Skeletal muscle tissue (tissue), 4 donors: ENCODE measurements around the gene FAAH. TPM values are rescaled to one million over a fixed set of nuclear protein-coding genes. Genes with fewer than 3 reads are reported as not detected.

ENCODE experiments used
- H3K27ac ChIP-seq: one replicate; pipeline ENCODE4 v1.7.0; 2013; ENCODE audit warnings: mild to moderate bottlenecking, low read depth, low read length, inconsistent platforms
- H3K27me3 ChIP-seq, 3 donors: one replicate each; pipeline ENCODE4 v1.7.0; 2013; ENCODE audit warnings: low read length in 3 of 3; ENCODE audit not compliant: control insufficient read depth in 3 of 3, insufficient read depth in 3 of 3
- H3K36me3 ChIP-seq, 3 donors: one replicate each; pipeline ENCODE4 v1.7.0; 2013; ENCODE audit warnings: low read length in 3 of 3; ENCODE audit not compliant: control insufficient read depth in 3 of 3, insufficient read depth in 3 of 3
- H3K4me1 ChIP-seq, 3 donors: one replicate each; pipeline ENCODE4 v1.7.0; 2013; ENCODE audit warnings: low read length in 3 of 3, mild to moderate bottlenecking in 3 of 3; ENCODE audit not compliant: control insufficient read depth in 3 of 3, insufficient read depth in 3 of 3
- H3K4me3 ChIP-seq, 3 donors: one replicate each; pipeline ENCODE4 v1.7.0; 2013; ENCODE audit warnings: low read length in 3 of 3
- H3K9ac ChIP-seq, 3 donors: one replicate each; pipeline ENCODE4 v1.7.0; 2013; ENCODE audit warnings: low read length in 3 of 3, mild to moderate bottlenecking in 3 of 3, moderate library complexity in 2 of 3, low read depth in 1 of 3
- H3K9me3 ChIP-seq, 3 donors: one replicate each; pipeline ENCODE4 v1.7.0; 2013; ENCODE audit warnings: low read length in 3 of 3; ENCODE audit not compliant: control insufficient read depth in 3 of 3
- total RNA-seq: library from RNA; depleted of rRNA; stranded (reverse); fragments of >200 nt; gene quantifications from one replicate; pipeline ENCODE4 v1.2.3, GENCODE V29; 2014
- donor health status: Osteomylitis.

FAAH gene
- total RNA-seq, 1 donor from 2014 or later: 13.6 TPM

DNA sequence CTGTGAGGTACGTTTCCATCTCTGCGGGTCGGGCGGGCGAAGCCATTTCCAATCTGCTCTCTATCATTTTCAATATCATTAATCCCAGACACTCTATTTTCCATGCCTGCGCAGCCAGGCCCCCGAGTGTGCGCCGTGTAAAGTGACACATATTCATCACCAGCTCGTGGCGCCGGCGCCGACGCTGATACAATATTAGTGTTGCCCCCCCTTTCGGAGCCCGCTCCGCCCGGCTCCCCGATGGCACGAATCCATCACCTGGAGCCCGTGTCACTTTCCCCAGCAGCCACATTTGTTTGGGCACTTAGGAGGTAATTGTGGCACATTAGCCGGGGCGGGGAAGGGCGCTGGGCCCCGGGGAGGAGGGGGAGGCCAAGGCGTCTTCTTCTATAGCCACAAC is 61.8 kb downstream of the FAAH start:
- Histone ChIP-seq H3K9me3 (no peaks in the 10 kb centered on the region), H3K4me3 (no peak overlapping the region), H3K36me3 (no peaks in the 10 kb centered on the region), H3K27me3 (peaks cover 14 to 41% (median 22%) of the 10 kb centered on the region in 3 donors), H3K4me1 (no peaks in the 10 kb centered on the region), H3K9ac (no peak overlapping the region), H3K27ac (no peak overlapping the region)

DNA sequence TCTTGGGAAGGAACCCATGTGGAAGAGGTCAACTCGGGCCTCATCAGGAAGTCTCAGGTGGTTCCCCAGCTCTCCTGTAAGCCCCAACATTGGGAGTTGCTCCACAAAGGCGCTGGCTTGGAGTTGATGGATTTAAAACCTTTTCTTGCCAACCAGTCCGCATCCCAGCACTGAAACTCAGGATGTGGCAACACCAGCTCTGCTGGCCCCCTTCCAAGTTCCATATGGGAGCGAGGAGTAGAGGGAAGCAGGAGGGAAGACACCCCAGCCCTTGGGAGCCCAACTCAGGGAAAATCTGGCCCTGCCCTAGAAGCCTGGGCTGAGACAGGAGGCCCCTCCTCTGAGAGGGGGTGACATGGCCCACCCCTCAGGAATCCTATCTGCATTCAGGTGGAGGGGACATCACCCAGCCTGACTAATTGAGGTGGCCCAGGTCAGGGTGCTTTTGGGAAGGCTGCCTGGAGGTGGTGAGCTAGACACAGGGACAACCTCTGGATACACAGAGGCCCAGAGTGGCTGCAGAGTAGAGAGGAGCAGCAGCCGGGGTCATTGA is 62.4 kb downstream of the FAAH start:
- no peak overlapping the region for H3K27ac ChIP-seq
- H3K36me3 ChIP-seq: no peaks in the 10 kb centered on the region
- H3K9me3 ChIP-seq: no peaks in the 10 kb centered on the region
- H3K4me3 ChIP-seq: no peak overlapping the region
- H3K27me3 ChIP-seq: peaks cover 9 to 38% (median 24%) of the 10 kb centered on the region in 3 donors
- no peak overlapping the region for H3K9ac ChIP-seq
- no peaks in the 10 kb centered on the region for H3K4me1 ChIP-seq

DNA sequence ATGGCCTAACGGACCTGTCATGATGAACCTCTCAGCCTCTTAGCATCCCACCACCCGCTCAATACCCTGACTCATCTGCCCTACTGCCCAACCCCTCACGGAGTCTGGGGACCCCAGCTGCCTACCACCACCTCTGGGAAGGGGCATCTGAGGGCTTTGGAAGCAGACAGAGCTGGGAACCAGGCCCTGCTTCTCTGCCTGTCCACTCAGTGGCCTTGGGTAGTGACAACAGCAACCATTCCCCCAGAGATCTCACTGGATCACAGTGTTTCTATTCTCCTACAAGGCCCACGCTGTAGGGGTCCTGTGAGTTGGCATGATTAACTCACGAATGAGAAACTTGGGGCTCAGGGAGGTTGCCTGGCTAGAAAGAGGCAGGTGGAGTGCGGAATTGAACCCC is 63.1 kb downstream of the FAAH start:
- no peaks in the 10 kb centered on the region for H3K36me3 ChIP-seq
- H3K27ac ChIP-seq: no peak overlapping the region
- no peak overlapping the region for H3K4me3 ChIP-seq
- no peaks in the 10 kb centered on the region for H3K4me1 ChIP-seq
- H3K9ac ChIP-seq: no peak overlapping the region
- H3K9me3 ChIP-seq: no peaks in the 10 kb centered on the region
- H3K27me3 ChIP-seq: peaks cover 7 to 41% (median 26%) of the 10 kb centered on the region in 3 donors

DNA sequence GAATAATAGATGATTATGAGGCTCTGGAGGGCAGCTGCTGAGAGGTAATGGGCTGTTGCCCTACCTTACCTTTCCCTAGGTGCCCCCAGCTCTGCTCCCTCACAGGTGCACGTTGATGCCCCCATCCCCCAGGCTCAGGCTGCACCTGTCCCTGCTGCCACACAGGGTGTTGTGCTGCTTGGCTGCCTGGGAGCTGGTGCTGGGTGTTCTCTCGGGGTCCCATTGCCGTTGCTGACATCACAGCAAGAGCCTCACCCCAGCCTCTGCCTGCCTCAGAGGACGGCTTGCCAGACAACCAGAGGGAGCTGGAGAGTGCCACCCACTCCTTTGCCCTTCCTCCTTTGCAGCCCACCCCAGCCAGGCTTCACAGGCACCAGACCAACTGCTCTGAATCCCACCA is 64.1 kb downstream of the FAAH start:
- H3K27ac ChIP-seq: no peak overlapping the region
- H3K4me3 ChIP-seq: no peak overlapping the region
- peaks cover 7 to 35% (median 19%) of the 10 kb centered on the region in 3 donors for H3K27me3 ChIP-seq
- no peak overlapping the region for H3K9ac ChIP-seq
- no peaks in the 10 kb centered on the region for H3K9me3 ChIP-seq
- H3K4me1 ChIP-seq: no peaks in the 10 kb centered on the region
- H3K36me3 ChIP-seq: no peaks in the 10 kb centered on the region

DNA sequence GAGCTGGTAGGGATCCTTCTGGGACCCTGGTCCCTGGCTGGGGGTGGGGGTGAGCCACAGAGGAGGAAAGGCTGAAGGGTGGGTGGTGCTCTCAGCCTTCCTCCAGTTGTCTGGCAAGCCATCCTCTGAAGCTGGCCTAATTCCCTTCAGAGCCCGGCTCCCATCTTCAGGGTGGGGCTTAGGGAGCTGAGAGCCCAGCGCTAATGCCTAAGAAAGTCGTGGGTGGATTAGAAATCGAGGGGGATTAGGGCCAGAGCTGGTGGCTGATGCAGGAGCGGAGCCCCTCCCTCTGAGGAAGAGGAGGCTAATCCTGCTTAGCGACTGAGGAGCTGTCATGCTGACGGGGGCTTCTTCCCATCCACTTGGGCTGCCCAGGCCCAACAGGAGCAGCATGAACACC is 64.7 kb downstream of the FAAH start:
- Histone ChIP-seq H3K9me3 (no peaks in the 10 kb centered on the region), H3K4me3 (no peak overlapping the region), H3K9ac (no peak overlapping the region), H3K27ac (no peak overlapping the region), H3K36me3 (no peaks in the 10 kb centered on the region), H3K27me3 (peaks cover 4 to 28% (median 19%) of the 10 kb centered on the region in 3 donors), H3K4me1 (no peaks in the 10 kb centered on the region)

DNA sequence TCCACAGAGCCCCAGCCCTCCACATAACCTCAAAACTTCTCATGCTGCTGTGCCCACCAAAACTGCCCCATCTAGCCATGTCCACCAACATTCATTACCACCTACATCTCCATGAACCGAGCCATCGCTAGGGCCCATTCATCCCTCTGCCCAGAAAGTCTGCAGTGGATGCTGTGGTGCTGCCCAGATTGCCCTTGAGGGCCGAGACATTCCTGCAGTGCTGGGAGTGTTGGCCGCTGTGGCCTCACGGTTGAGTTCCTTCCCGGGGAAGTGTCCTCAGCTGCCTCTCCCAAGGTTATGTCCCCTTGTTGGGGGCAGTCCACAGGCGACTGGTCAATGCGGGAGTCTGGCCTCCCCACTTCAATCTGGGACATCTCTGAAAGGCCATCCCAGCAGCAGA is 65.2 kb downstream of the FAAH start:
- H3K27me3 ChIP-seq: peaks cover 4 to 26% (median 19%) of the 10 kb centered on the region in 3 donors
- no peak overlapping the region for H3K9ac ChIP-seq
- H3K27ac ChIP-seq: no peak overlapping the region
- no peak overlapping the region for H3K4me3 ChIP-seq
- H3K36me3 ChIP-seq: no peaks in the 10 kb centered on the region
- no peaks in the 10 kb centered on the region for H3K4me1 ChIP-seq
- H3K9me3 ChIP-seq: no peaks in the 10 kb centered on the region

DNA sequence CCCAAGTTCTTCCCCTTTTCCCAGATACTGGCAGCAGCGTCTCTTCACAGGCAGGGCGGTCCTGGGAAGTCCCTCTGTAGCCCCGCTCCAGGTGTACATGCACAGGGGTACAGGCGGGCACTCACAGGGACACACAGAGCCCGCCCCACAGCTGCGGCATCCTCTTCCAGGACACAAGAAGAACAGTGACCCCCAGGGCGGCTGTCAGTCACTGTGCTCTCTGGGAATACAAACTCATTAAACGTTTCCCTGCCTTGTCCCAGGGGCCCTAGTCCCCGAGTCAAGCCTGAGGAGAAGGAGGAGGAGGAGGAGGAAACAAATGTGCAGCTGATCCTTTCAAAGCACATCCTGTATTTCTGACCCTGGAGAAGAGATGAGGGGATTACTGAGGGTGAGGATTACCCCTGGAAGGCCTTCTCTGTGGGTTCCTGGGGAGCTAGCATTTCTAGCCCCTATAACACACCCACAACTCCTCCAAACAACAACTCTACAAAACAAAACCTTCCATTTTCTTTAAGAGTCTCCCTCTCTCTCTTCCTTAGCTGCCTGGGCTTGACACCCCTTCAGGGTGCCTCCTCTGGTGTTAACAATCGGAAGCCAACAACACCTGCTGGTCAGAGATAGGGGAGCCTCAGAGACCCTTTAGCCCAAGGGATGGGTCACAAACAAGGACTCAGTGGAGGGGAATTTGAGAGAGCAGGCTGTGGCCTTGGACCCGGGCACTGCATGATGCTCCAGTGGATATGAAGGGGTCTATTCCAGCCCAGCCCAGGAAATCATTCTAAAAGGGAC is 67.1 kb downstream of the FAAH start:
- H3K27me3 ChIP-seq: peaks cover 4 to 26% (median 22%) of the 10 kb centered on the region in 3 donors
- H3K9ac ChIP-seq: no peak overlapping the region
- H3K36me3 ChIP-seq: no peaks in the 10 kb centered on the region
- H3K9me3 ChIP-seq: no peaks in the 10 kb centered on the region
- H3K27ac ChIP-seq: no peak overlapping the region
- no peak overlapping the region for H3K4me3 ChIP-seq
- H3K4me1 ChIP-seq: peaks cover 0 to 2% (median 0%) of the 10 kb centered on the region in 3 donors

DNA sequence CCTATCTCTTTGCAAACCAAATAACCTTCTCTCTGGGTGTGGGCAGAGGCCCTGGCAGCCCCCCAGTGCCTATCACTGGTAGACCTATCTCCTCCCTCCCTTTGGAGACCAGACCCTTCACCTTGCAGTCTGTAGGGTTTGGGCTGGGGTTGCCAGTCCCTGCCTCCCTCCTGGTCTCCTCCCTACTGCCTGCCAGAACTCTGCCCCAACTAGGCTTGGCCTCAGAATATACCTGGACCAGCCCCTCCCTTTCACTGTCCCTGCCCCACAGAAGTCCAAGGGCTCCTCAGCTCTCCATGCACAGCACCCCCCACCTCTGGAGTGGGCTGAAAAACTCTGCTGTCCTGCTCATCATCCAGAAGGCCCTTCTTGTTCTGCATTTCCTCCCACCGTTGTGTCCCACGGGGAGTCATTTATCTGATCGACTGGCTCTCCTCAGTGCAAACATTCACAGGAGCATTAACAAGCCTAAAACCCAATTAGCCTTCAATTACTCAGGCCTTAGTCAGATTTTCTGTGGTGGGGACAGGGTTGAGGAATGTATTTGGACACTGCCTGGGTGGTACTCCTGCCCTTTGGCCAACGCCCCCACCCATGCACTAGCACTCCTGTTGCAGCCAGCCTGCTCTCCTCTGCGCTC is 67.8 kb downstream of the FAAH start:
- peaks cover 2 to 4% (median 2%) of the 10 kb centered on the region in 3 donors for H3K4me1 ChIP-seq
- no peaks in the 10 kb centered on the region for H3K9me3 ChIP-seq
- H3K36me3 ChIP-seq: no peaks in the 10 kb centered on the region
- H3K27me3 ChIP-seq: peaks cover 5 to 23% (median 22%) of the 10 kb centered on the region in 3 donors
- no peak overlapping the region for H3K27ac ChIP-seq
- no peak overlapping the region for H3K9ac ChIP-seq
- H3K4me3 ChIP-seq: no peak overlapping the region
